ENCODE results near the gene TNXB. TPM values are rescaled to one million over a fixed set of nuclear protein-coding genes. Genes with fewer than 3 reads are reported as not detected.

TNXB gene
- total RNA-seq, 1 donor from 2014 or later, result 207 TPM

Small RNA genes lying within 50 kb of the gene (small RNA-seq; reads per million reads assigned to genes)
- not detected for gene RNA5SP206

Other genes with a start within 250 kb of the TNXB start
- gene NEU1, start 246.5 kb downstream of the TNXB start, total RNA-seq, result 26.0 TPM
- 5.9 TPM for gene SLC44A4, start 230.3 kb downstream of the TNXB start, total RNA-seq
- 45.2 TPM for gene EHMT2, start 211.6 kb downstream of the TNXB start, total RNA-seq
- 1.7 TPM for gene ZBTB12, start 207.3 kb downstream of the TNXB start, total RNA-seq
- 2.9 TPM for gene C2, start 181.6 kb downstream of the TNXB start, total RNA-seq
- gene CFB, start 163.2 kb downstream of the TNXB start, total RNA-seq, result 9.6 TPM
- 100 TPM for gene NELFE, start 150.4 kb downstream of the TNXB start, total RNA-seq
- gene SKIC2, start 150.2 kb downstream of the TNXB start, total RNA-seq, result 35.4 TPM
- 15.5 TPM for gene DXO, start 137.2 kb downstream of the TNXB start, total RNA-seq
- 31.4 TPM for gene C4A, start 127.3 kb downstream of the TNXB start, total RNA-seq
- gene C4B, start 94.5 kb downstream of the TNXB start, total RNA-seq, result 23.1 TPM
- gene CYP21A2, start 70.9 kb downstream of the TNXB start, total RNA-seq, result 9.3 TPM
- gene ATF6B, start 18.9 kb upstream of the TNXB start, total RNA-seq, result 76.6 TPM
- gene FKBPL, start 20.9 kb upstream of the TNXB start, total RNA-seq, result 2.7 TPM
- gene PRRT1, start 42.6 kb upstream of the TNXB start, total RNA-seq, result 8.8 TPM
- 31.9 TPM for gene PPT2, start 44.8 kb upstream of the TNXB start, total RNA-seq
- 13.3 TPM for gene EGFL8, start 55.3 kb upstream of the TNXB start, total RNA-seq
- gene AGPAT1, start 66.7 kb upstream of the TNXB start, total RNA-seq, result 35.1 TPM
- 48.4 TPM for gene RNF5, start 69.1 kb upstream of the TNXB start, total RNA-seq
- gene AGER, start 74.9 kb upstream of the TNXB start, total RNA-seq, result 8.1 TPM
- gene PBX2, start 80.9 kb upstream of the TNXB start, total RNA-seq, result 49.4 TPM
- gene GPSM3, start 83.3 kb upstream of the TNXB start, total RNA-seq, result 16.2 TPM
- gene NOTCH4, start 114.7 kb upstream of the TNXB start, total RNA-seq, result 18.2 TPM